DND-41 (cell line): ENCODE measurements around the gene GLCCI1.

Experiments used
- ATAC-seq: fragments of 200-7000 bp; cut with Tn5 transposase; 3 replicates; pipeline ENCODE4 v1.9.1; 2021; ENCODE audit warnings: low read depth; ENCODE audit not compliant: insufficient read depth
- DNase-seq: peaks from one replicate; pipeline ENCODE4 v3.0.0-alpha.2; 2020
- H2AFZ ChIP-seq: 2 replicates; pipeline ENCODE4 v1.6.0; 2012; ENCODE audit warnings: low read depth, low read length
- H3K27ac ChIP-seq: 2 replicates; pipeline ENCODE4 v1.5.1; 2012; ENCODE audit warnings: low read length, inconsistent platforms
- H3K27me3 ChIP-seq: fragments of 200-600 bp; sonication (generic); 2 replicates; pipeline ENCODE4 v1.6.0; 2012; ENCODE audit warnings: low read length, mild to moderate bottlenecking, inconsistent platforms; ENCODE audit not compliant: insufficient read depth, poor library complexity
- H3K36me3 ChIP-seq: 2 replicates; pipeline ENCODE4 v1.5.1; 2012; ENCODE audit warnings: low read length, inconsistent platforms; ENCODE audit not compliant: insufficient read depth
- H3K4me1 ChIP-seq: 2 replicates; pipeline ENCODE4 v1.5.1; 2012; ENCODE audit warnings: mild to moderate bottlenecking, low read length; ENCODE audit not compliant: insufficient read depth
- H3K4me2 ChIP-seq: 2 replicates; pipeline ENCODE4 v1.6.0; 2012; ENCODE audit warnings: mild to moderate bottlenecking, moderate library complexity, low read length, inconsistent platforms; ENCODE audit not compliant: insufficient read depth
- H3K4me3 ChIP-seq, 2 experiments: fragments of 200-600 bp in 1 of 2; shearing (Covaris generic) in 1 of 2; 2 replicates each; pipeline ENCODE4 v1.5.1; 2012 to 2016; ENCODE audit warnings: inconsistent platforms in 2 of 2, low read length in 2 of 2, mild to moderate bottlenecking in 2 of 2, low read depth in 1 of 2, moderate library complexity in 1 of 2
- H3K79me2 ChIP-seq: 2 replicates; pipeline ENCODE4 v1.6.0; 2012; ENCODE audit warnings: low read length, inconsistent platforms; ENCODE audit not compliant: insufficient read depth
- H3K9ac ChIP-seq: 2 replicates; pipeline ENCODE4 v1.6.0; 2012; ENCODE audit warnings: low read depth, mild to moderate bottlenecking, inconsistent platforms, low read length, moderate library complexity
- H3K9me3 ChIP-seq: 2 replicates; pipeline ENCODE4 v1.5.1; 2012; ENCODE audit warnings: low read length, moderate library complexity, mild to moderate bottlenecking, inconsistent platforms; ENCODE audit not compliant: insufficient read depth, severe bottlenecking
- H4K20me1 ChIP-seq: 2 replicates; pipeline ENCODE4 v1.6.0; 2012; ENCODE audit warnings: low read length; ENCODE audit not compliant: insufficient read depth
- EZH2 ChIP-seq: IDR thresholded peaks from 3 replicates; pipeline ENCODE4 v1.6.1; 2012; ENCODE audit warnings: borderline replicate concordance, low read depth, mild to moderate bottlenecking, moderate library complexity, low read length, inconsistent platforms; ENCODE audit not compliant: severe bottlenecking
- TF ChIP-seq, protein P1 (sequence below): IDR thresholded peaks from 2 replicates; pipeline ENCODE4 v1.5.1; 2012; ENCODE audit warnings: borderline replicate concordance, low read length, moderate library complexity, mild to moderate bottlenecking; ENCODE audit not compliant: poor library complexity, severe bottlenecking; ENCODE audit errors: extremely low read depth

GLCCI1 gene

DNA sequence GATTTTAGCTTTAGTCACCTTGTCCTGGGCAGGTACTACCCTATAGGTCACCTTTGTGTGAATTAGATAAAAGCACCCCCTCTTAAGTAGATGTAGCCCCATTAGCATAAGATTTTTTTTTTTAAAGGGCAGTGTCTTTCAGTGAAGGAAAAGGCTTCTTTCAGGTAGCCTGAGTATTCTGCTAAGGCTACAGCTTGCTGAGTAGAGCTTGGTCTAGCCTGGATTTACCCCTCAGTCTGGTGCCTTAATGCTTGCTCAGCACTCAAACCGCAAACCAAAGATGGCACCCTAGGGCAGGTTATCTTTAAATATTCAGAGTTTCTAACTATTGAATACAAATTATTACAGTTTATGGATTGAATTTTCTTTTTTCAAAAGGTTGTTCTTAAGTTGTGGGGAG, 83.4 kb downstream of the GLCCI1 start:
- Histone ChIP-seq H3K9me3 (no peaks in the 10 kb centered on the region), H3K4me3 (no peak overlapping the region), H4K20me1 (no peaks in the 10 kb centered on the region), H3K27me3 (no peaks in the 10 kb centered on the region), H3K36me3 (peaks cover 26% of the 10 kb centered on the region), H3K27ac (no peak overlapping the region), H3K9ac (no peak overlapping the region), H3K4me2 (no peak overlapping the region), H3K79me2 (no peaks in the 10 kb centered on the region), H2AFZ (no peak overlapping the region), H3K4me1 (no peaks in the 10 kb centered on the region)
- DNase-seq (no peak), ATAC-seq (no peak)
- TF ChIP-seq EZH2: no peak
- TF ChIP-seq, protein P1, sequence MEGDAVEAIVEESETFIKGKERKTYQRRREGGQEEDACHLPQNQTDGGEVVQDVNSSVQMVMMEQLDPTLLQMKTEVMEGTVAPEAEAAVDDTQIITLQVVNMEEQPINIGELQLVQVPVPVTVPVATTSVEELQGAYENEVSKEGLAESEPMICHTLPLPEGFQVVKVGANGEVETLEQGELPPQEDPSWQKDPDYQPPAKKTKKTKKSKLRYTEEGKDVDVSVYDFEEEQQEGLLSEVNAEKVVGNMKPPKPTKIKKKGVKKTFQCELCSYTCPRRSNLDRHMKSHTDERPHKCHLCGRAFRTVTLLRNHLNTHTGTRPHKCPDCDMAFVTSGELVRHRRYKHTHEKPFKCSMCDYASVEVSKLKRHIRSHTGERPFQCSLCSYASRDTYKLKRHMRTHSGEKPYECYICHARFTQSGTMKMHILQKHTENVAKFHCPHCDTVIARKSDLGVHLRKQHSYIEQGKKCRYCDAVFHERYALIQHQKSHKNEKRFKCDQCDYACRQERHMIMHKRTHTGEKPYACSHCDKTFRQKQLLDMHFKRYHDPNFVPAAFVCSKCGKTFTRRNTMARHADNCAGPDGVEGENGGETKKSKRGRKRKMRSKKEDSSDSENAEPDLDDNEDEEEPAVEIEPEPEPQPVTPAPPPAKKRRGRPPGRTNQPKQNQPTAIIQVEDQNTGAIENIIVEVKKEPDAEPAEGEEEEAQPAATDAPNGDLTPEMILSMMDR: no peak

DNA sequence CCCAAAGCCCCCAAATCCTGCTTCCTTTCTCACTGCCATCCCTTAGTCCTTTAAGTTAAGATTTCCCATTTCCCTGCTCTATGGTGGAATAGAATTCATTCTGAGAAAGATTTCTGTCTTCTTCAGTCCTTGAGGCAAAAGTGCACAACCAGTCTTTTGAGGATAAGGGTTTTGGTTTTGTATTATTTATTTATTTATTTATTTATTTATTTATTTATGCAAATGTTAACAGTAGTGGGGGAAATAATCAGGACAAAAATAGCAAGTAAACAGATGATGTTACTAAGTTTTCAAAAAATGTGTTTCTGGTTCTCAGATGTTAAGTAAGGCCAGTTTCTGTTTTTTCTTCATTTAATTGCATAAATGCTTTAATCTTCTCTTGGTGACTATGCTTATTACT, 84.2 kb downstream of the GLCCI1 start:
- no peaks in the 10 kb centered on the region for H4K20me1 ChIP-seq
- no peak for DNase-seq
- H3K4me3 ChIP-seq: no peak overlapping the region
- H3K4me2 ChIP-seq: no peak overlapping the region
- no peak for TF ChIP-seq EZH2
- TF ChIP-seq, protein P1: no peak
- H3K9ac ChIP-seq: no peak overlapping the region
- H3K27ac ChIP-seq: no peak overlapping the region
- no peak for ATAC-seq
- no peaks in the 10 kb centered on the region for H3K27me3 ChIP-seq
- H3K36me3 ChIP-seq: peaks cover 33% of the 10 kb centered on the region
- no peaks in the 10 kb centered on the region for H3K79me2 ChIP-seq
- no peaks in the 10 kb centered on the region for H3K4me1 ChIP-seq
- H2AFZ ChIP-seq: no peak overlapping the region
- no peaks in the 10 kb centered on the region for H3K9me3 ChIP-seq

DNA sequence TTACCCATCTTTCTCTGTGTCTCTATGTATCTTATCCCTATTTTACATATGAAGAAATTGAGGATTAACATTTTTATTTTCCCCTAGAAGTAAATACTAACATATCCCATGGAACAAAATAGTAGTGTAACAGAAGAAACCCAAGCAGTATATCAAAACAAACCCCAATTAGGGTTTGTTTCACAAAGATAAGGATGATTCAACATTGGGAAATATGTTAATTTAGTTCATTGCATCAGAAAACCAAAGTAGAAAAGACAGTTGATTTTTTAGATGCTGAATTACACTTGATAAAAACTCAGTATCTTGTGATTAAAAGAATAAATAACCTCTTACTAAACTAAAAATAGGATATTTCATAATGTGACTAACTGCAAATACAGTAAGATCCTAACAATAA, 87.8 kb downstream of the GLCCI1 start:
- peaks cover 60% of the 10 kb centered on the region for H3K36me3 ChIP-seq
- H3K27ac ChIP-seq: no peak overlapping the region
- H3K9me3 ChIP-seq: no peaks in the 10 kb centered on the region
- no peak for DNase-seq
- no peaks in the 10 kb centered on the region for H3K4me1 ChIP-seq
- H3K4me3 ChIP-seq: no peak overlapping the region
- H3K79me2 ChIP-seq: no peaks in the 10 kb centered on the region
- no peak overlapping the region for H3K9ac ChIP-seq
- TF ChIP-seq, protein P1: no peak
- TF ChIP-seq EZH2: no peak
- H3K27me3 ChIP-seq: no peaks in the 10 kb centered on the region
- no peak overlapping the region for H3K4me2 ChIP-seq
- ATAC-seq: no peak
- H2AFZ ChIP-seq: no peak overlapping the region
- H4K20me1 ChIP-seq: no peaks in the 10 kb centered on the region

DNA sequence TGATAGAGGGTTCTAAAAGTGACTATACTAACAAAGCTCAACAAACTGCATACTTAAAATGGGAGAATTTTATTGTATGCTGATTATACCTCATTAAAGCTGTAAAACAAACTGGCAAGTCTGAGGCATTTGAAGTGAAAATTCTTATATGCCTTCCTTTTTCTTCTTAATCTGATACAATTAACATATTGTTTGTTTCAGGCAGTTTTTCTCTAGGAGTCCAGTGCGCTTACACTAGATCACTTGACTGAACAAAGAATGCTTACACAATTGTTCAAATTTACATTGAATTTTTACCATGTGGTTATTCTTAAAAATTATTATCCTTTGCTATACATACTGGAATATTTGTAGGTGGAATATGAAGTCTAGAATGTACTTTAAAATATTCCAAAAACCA, 89.0 kb downstream of the GLCCI1 start:
- no peak for TF ChIP-seq EZH2
- TF ChIP-seq, protein P1: no peak

More for the DNA sequence above, 89.0 kb downstream of the GLCCI1 start:
- no peak for DNase-seq
- no peak overlapping the region for H2AFZ ChIP-seq
- no peak for ATAC-seq
- no peak overlapping the region for H3K27ac ChIP-seq
- no peaks in the 10 kb centered on the region for H4K20me1 ChIP-seq
- no peaks in the 10 kb centered on the region for H3K79me2 ChIP-seq
- H3K4me3 ChIP-seq: no peak overlapping the region
- H3K4me2 ChIP-seq: no peak overlapping the region
- no peaks in the 10 kb centered on the region for H3K9me3 ChIP-seq
- H3K4me1 ChIP-seq: no peaks in the 10 kb centered on the region
- H3K36me3 ChIP-seq: peaks cover 69% of the 10 kb centered on the region
- H3K27me3 ChIP-seq: no peaks in the 10 kb centered on the region
- no peak overlapping the region for H3K9ac ChIP-seq
